RKO (cell line): ENCODE measurements around the gene L3MBTL4.
"Not testable (repeated sequence)": the region's sequence is repeated elsewhere in the genome, so short reads cannot be mapped to it uniquely, and the experiment has no call there.

ENCODE experiments used
- DNase-seq: peaks from one replicate; pipeline ENCODE4 v3.0.0-alpha.2; 2016; ENCODE audit warnings: low spot score

Gene L3MBTL4

DNA sequence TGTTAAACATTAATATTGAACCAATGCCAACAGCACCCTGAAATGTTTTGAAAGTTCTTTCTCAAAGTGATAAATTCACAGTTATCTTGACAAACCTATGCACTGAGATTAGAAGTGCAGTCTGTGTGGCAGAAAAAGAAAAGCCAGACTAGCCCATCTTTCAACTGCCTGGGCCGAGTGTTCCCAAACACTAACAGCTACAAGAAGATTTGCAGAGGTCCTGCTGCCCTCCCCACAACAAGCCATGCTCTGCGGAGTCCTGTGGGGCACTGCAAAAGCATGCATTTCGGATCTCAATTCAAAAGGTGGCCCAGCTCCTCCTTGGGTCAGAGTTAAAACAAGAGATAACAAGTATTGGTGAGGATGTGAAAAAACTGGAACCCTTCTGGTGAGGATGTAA, 311.0 kb downstream of the L3MBTL4 start:
- no peak for DNase-seq

DNA sequence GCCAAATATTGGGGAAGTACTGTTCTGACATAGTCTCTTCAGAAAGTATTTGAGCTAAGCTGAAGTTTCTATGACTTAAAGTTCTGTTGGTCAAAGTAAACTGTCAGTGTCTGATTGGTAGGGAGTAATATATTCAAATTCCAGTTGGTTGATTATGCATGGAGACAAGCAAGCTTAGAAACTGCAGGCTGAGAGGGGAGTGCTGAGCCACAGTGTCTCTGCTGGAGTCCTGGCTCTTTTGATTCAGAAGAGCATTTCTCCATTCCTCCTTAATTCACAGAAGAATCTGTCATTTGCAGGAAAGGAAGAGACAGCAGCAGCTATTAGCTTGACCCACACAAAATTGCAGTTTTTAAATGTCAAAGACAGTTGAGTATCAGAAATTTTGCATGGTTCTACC, 318.0 kb downstream of the L3MBTL4 start:
- DNase-seq: no peak

DNA sequence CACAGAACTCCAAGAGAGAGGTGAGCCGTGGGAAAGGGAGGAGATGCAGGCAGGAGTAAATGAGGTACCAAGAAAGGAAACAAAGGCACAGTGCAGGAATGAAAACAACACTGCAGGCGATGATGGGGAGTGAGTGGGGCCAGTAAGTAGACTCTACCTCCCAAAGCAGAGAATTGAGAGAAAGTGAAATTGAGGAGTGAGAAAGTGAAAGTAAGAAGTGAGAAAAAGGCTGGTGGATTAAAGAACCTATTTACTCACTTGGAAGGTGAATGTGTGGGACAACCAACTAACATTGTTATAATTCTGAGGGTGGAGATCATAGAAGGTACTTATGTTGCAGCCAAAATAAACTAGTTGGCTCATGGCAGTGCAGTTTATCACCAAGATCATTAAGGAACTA, 326.3 kb downstream of the L3MBTL4 start:
- DNase-seq: no peak

GRCh38 chr18:6086731-6087130, 328.0 kb downstream of the L3MBTL4 start:
- DNase-seq: no peak

DNA sequence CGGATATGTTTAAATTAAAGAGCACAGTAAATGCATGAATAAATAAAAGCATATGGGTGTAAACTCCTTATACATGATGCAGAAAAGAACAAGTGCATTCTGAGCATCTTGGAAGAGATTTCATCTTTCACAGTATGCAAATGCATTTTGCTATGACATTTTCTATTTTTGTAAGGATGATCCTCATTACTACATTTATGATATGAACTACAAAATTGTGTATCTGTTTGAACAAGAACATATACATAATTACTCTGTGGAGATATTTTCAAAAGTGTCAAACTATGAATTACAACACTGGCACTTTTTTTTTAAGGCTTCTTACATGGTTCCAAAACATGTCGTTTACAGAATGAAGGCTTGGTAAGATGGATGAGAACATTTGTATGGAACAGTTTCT, 335.3 kb downstream of the L3MBTL4 start:
- DNase-seq: no peak

DNA sequence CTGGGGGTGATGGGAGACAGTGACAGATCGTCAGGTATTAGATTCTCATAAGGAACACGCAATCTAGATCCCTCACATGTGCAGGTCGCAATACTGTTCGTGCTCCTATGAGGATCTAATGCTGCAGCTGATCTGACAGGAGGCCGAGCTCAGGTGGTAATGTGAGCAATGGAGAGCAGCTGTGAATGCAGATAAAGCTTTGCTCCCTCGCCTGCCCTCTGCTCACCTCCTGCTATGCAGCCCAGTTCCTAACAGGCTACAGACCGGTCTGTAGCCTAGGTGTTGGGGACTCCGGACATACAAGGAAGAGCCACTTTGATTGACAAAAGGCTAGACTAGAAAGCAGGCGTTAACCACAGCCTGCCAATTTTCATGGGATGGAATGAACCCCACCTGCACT, 335.8 kb downstream of the L3MBTL4 start:
- DNase-seq: no peak

GRCh38 chr18:6072423-6072822, 342.3 kb downstream of the L3MBTL4 start:
- not testable (repeated sequence) for DNase-seq

DNA sequence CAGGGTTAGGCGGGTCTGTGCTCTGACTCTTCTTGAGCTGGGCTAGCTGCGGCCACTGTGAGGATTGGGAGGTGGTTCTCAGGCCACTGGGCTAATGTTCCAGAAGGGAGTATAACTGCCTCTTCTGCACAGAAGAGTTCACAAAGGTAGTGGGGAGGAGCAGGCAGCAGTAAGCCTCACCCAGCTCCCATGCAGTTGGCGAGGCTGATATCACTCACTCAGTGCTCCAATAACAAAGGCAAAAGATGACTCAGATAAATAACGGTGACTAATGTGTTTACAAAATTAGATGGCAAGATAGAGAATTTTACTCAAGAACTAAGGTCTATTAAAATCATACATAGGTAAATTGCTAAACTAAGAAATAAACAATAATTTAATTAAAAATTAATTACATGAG, 345.2 kb downstream of the L3MBTL4 start:
- DNase-seq: no peak

- no peak for DNase-seq
Observed at GRCh38 chr18:6069103-6069502, 345.6 kb downstream of the L3MBTL4 start.

- DNase-seq: no peak
Observed at GRCh38 chr18:6060149-6060548, 354.6 kb downstream of the L3MBTL4 start.

DNA sequence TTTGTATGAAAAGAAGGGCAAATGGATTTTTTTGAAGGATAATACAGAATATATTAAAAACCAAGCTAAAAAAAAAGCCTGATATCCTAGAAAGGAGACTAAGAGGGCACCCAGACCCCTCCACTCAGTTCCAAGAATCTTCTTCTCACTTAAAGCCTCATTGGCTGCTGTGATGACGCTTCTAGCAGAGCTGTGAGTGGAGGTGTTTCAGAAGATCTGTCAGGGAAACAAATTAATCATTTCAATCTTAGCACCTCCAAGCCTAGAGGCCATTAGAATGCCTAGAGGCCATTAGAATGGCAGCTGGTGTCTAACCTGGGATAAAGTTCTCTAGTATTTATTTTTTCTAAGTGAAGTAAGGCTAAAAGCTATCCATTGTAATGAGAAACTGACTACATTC, 355.2 kb downstream of the L3MBTL4 start:
- no peak for DNase-seq

DNA sequence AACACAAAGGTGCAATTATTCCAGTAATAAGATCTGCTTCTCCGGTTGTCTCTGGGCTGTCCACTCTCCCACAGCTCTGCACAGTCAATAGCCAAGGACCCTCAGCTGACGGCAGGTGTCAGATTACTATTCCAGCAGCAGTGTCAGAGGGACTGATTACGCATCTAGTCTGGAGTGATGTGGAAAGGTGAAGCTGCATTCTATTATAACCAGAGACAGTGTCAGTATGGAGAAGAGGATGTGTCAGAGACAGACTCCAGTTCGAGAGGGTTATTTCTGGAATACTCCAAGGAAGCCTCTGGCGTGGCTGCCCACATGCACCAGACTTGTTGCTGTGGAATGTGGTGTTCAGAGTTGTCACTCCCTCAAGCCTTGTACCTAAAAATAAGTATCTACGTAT, 355.8 kb downstream of the L3MBTL4 start:
- no peak for DNase-seq

DNA sequence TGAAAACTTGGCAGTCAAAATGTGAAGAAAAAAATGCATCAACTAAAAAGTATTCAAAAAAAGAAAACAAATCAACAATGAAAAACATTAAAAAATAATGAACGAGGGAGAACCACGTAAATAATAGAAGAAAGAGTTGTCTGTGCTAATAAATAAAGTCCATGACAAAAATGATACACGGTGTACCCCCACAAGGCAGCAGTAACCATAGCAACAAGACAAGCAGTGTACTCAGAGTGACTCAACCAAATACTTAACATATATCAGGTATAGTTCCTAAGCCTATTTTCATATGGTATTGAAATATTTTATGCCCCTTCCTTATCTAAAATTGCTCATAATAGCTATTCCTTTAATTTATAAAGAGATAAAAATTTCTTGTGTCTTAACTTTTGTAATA, 357.1 kb downstream of the L3MBTL4 start:
- no peak for DNase-seq

GRCh38 chr18:6056171-6056910, 358.4 kb downstream of the L3MBTL4 start:
- no peak for DNase-seq

- peak; percentile 51 for DNase-seq
Observed at GRCh38 chr18:6055711-6056110, 359.0 kb downstream of the L3MBTL4 start.

DNA sequence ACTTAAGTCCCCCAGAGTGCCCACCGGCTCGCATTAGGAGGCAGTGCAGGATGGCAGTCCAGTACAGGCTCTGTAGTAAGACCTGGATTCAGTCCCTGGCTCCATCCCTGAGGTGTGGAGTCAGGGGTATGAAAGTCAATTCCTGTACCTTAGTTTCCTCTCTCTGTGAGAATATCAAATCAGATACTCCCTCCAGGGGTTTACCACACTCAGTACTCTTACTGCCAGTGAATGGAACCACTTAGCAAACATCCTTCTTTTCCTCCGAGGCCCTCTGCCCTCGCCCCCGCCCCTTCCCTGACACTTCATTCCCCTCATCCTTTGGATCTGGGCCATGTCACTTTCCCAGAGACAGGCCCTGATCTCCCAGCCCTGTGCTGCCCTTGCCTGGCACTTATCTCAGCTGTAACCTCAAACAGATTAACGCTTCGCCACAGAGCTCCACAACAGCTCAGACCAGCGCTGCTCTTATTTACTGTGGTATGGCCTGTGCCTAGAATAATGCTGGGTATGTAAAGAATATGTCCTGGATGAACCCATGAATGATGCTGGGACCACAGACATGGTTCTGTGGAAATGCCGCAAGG, 360.4 kb downstream of the L3MBTL4 start:
- no peak for DNase-seq

GRCh38 chr18:6052449-6052913, 362.2 kb downstream of the L3MBTL4 start:
- no peak for DNase-seq

- DNase-seq: not testable (repeated sequence)
Observed at GRCh38 chr18:6047596-6047995, 367.1 kb downstream of the L3MBTL4 start.

- DNase-seq: peak; percentile 8
Observed at GRCh38 chr18:6044773-6045172, 369.9 kb downstream of the L3MBTL4 start.

GRCh38 chr18:6044319-6044718, 370.4 kb downstream of the L3MBTL4 start:
- DNase-seq: no peak

- DNase-seq: no peak
Observed at GRCh38 chr18:6039055-6039454, 375.7 kb downstream of the L3MBTL4 start.

GRCh38 chr18:6031442-6031841, 383.3 kb downstream of the L3MBTL4 start:
- no peak for DNase-seq

- DNase-seq: no peak
Observed at GRCh38 chr18:6031002-6031401, 383.7 kb downstream of the L3MBTL4 start.

GRCh38 chr18:6024745-6025248, 389.9 kb downstream of the L3MBTL4 start:
- DNase-seq: no peak
